IMR-90 (cell line): ENCODE data around the gene GFY. TPM values are rescaled to one million over a fixed set of nuclear protein-coding genes. Genes with fewer than 3 reads are reported as not detected.

Experiments used
- ATAC-seq: fragments of 200-7000 bp; cut with Tn5 transposase; 2 replicates; pipeline ENCODE4 v1.9.1; 2020; ENCODE audit warnings: low read depth, mild to moderate bottlenecking, moderate library complexity
- BruUV-seq: library from RNA; stranded (reverse); fragments of 400-500 nt; replicated peaks from 2 replicates; lab custom pipeline; 2021; lab: Mats Ljungman, UMichigan
- CTCF ChIA-PET: fragments of 300-600 bp; formaldehyde crosslinking; extraction: SDS; loops from one replicate; lab custom pipeline; 2021; ENCODE audit warnings: antibody characterized with exemption; lab: Yijun Ruan, JAX
- POLR2A ChIA-PET: fragments of 300-600 bp; sonication (Branson Sonifier 250); formaldehyde crosslinking; loops from one replicate; lab custom pipeline; 2022; ENCODE audit warnings: antibody characterized with exemption; ENCODE audit not compliant: unreplicated experiment; lab: Charles Lee
- DNase-seq: peaks from one replicate; pipeline ENCODE4 v3.0.0; 2013
- H2AFZ ChIP-seq: replicated peaks from 2 replicates; pipeline ENCODE3; 2013; ENCODE audit warnings: low read length, mild to moderate bottlenecking; ENCODE audit not compliant: poor library complexity
- H2AK5ac ChIP-seq: 2 replicates; pipeline ENCODE4 v1.6.1; 2013; ENCODE audit warnings: low read depth, low read length, inconsistent platforms
- H2AK9ac ChIP-seq: replicated peaks from 2 replicates; pipeline ENCODE3; 2013; ENCODE audit warnings: mild to moderate bottlenecking, low read depth, low read length, moderate library complexity; ENCODE audit not compliant: poor library complexity
- H2BK120ac ChIP-seq: 2 replicates; pipeline ENCODE4 v1.6.1; 2013; ENCODE audit warnings: low read depth, low read length, inconsistent platforms
- H2BK15ac ChIP-seq: 3 replicates; pipeline ENCODE4 v1.6.1; 2013; ENCODE audit warnings: low read depth, low read length, inconsistent platforms
- H2BK20ac ChIP-seq: 2 replicates; pipeline ENCODE4 v1.6.1; 2013; ENCODE audit warnings: low read depth, mild to moderate bottlenecking, inconsistent platforms, low read length, moderate library complexity
- H2BK5ac ChIP-seq: 2 replicates; pipeline ENCODE4 v1.6.1; 2013; ENCODE audit warnings: mild to moderate bottlenecking, low read depth, low read length, inconsistent platforms; ENCODE audit not compliant: poor library complexity, severe bottlenecking
- H3K14ac ChIP-seq: replicated peaks from 2 replicates; pipeline ENCODE4 v1.6.1; 2013; ENCODE audit warnings: low read depth, low read length, inconsistent platforms
- H3K18ac ChIP-seq: 2 replicates; pipeline ENCODE4 v1.6.1; 2013; ENCODE audit warnings: low read depth, low read length, control low read depth
- H3K23ac ChIP-seq: 2 replicates; pipeline ENCODE4 v1.6.1; 2013; ENCODE audit warnings: low read depth, low read length, inconsistent platforms
- H3K27ac ChIP-seq: 2 replicates; pipeline ENCODE4 v1.5.1; 2013; ENCODE audit warnings: mild to moderate bottlenecking, control low read depth, low read length; ENCODE audit not compliant: insufficient read depth
- H3K27me3 ChIP-seq: 2 replicates; pipeline ENCODE4 v1.6.1; 2013; ENCODE audit warnings: low read length; ENCODE audit not compliant: control insufficient read depth, insufficient read depth
- H3K36me3 ChIP-seq: 2 replicates; pipeline ENCODE4 v1.6.1; 2013; ENCODE audit warnings: low read length, mixed read lengths; ENCODE audit not compliant: control insufficient read depth, insufficient read depth
- H3K4ac ChIP-seq: 2 replicates; pipeline ENCODE4 v1.6.1; 2013; ENCODE audit warnings: low read depth, low read length, inconsistent platforms
- H3K4me1 ChIP-seq: 2 replicates; pipeline ENCODE4 v1.6.1; 2013; ENCODE audit warnings: low read length, mixed read lengths; ENCODE audit not compliant: control insufficient read depth, insufficient read depth
- H3K4me2 ChIP-seq: 2 replicates; pipeline ENCODE4 v1.6.1; 2013; ENCODE audit warnings: low read depth, mild to moderate bottlenecking, control low read depth, low read length, moderate library complexity
- H3K4me3 ChIP-seq: 2 replicates; pipeline ENCODE4 v1.5.1; 2013; ENCODE audit warnings: low read depth, mild to moderate bottlenecking, control low read depth, low read length, moderate library complexity; ENCODE audit not compliant: insufficient read depth
- H3K56ac ChIP-seq: 2 replicates; pipeline ENCODE4 v1.6.1; 2013; ENCODE audit warnings: low read length, inconsistent platforms; ENCODE audit not compliant: insufficient read depth; ENCODE audit errors: extremely low read depth
- H3K79me1 ChIP-seq, 2 experiments: 2 replicates each; pipeline ENCODE4 v1.6.1; 2013; ENCODE audit warnings: low read length in 2 of 2, inconsistent platforms in 1 of 2, low read depth in 1 of 2
- H3K9ac ChIP-seq: 2 replicates; pipeline ENCODE4 v1.6.1; 2013; ENCODE audit warnings: low read depth, low read length, control low read depth
- H3K9me1 ChIP-seq: 2 replicates; pipeline ENCODE4 v1.6.1; 2013; ENCODE audit warnings: low read length, inconsistent platforms; ENCODE audit not compliant: insufficient read depth
- H3K9me3 ChIP-seq: 2 replicates; pipeline ENCODE4 v1.6.1; 2013; ENCODE audit warnings: low read length; ENCODE audit not compliant: control insufficient read depth, insufficient read depth
- H4K20me1 ChIP-seq: 2 replicates; pipeline ENCODE4 v1.6.1; 2013; ENCODE audit warnings: low read length, inconsistent platforms; ENCODE audit not compliant: insufficient read depth
- H4K5ac ChIP-seq: 2 replicates; pipeline ENCODE4 v1.6.1; 2013; ENCODE audit warnings: mild to moderate bottlenecking, low read depth, low read length, control low read depth
- H4K8ac ChIP-seq, 2 experiments: 2 replicates each; pipeline ENCODE4 v1.6.1; 2013; ENCODE audit warnings: low read depth in 2 of 2, low read length in 2 of 2, control low read depth in 1 of 2, inconsistent platforms in 1 of 2
- H4K91ac ChIP-seq: 2 replicates; pipeline ENCODE4 v1.6.1; 2013; ENCODE audit warnings: low read depth, low read length, inconsistent platforms; ENCODE audit not compliant: insufficient read depth
- BHLHE40 ChIP-seq: fragments of 150-350 bp; IDR thresholded peaks from 2 replicates; pipeline ENCODE4 v1.6.1; 2016; ENCODE audit warnings: mild to moderate bottlenecking, low read depth, low read length
- CEBPB ChIP-seq: IDR thresholded peaks from 2 replicates; pipeline ENCODE4 v1.6.1; 2012; ENCODE audit warnings: low read depth, low read length, improper control_type of control experiment
- CHD1 ChIP-seq: IDR thresholded peaks from 2 replicates; pipeline ENCODE4 v1.6.1; 2012; ENCODE audit warnings: low read depth, low read length, improper control_type of control experiment
- FOS ChIP-seq: fragments of 150-350 bp; IDR thresholded peaks from 2 replicates; pipeline ENCODE4 v1.6.1; 2016; ENCODE audit warnings: low read depth, low read length
- MAFK ChIP-seq: IDR thresholded peaks from 2 replicates; pipeline ENCODE4 v1.6.1; 2012; ENCODE audit warnings: low read depth, low read length, improper control_type of control experiment
- MAZ ChIP-seq: IDR thresholded peaks from 2 replicates; pipeline ENCODE4 v1.6.1; 2012; ENCODE audit warnings: low read depth, mild to moderate bottlenecking, low read length, improper control_type of control experiment, moderate library complexity, borderline replicate concordance
- MXI1 ChIP-seq: IDR thresholded peaks from 2 replicates; pipeline ENCODE4 v1.6.1; 2012; ENCODE audit warnings: low read depth, mild to moderate bottlenecking, low read length, moderate library complexity, borderline replicate concordance
- NFE2L2 ChIP-seq: fragments of 150-350 bp; IDR thresholded peaks from 2 replicates; pipeline ENCODE4 v1.6.1; 2016; ENCODE audit warnings: low read depth, mild to moderate bottlenecking, low read length
- POLR2A ChIP-seq: IDR thresholded peaks from 2 replicates; pipeline ENCODE4 v1.6.1; 2012; ENCODE audit warnings: mild to moderate bottlenecking, low read depth, low read length
- RAD21 ChIP-seq: IDR thresholded peaks from 2 replicates; pipeline ENCODE4 v1.6.1; 2012; ENCODE audit warnings: low read length, improper control_type of control experiment
- RCOR1 ChIP-seq: IDR thresholded peaks from 2 replicates; pipeline ENCODE4 v1.6.1; 2012; ENCODE audit warnings: mild to moderate bottlenecking, low read length, improper control_type of control experiment; ENCODE audit not compliant: insufficient replicate concordance
- RFX5 ChIP-seq: IDR thresholded peaks from 2 replicates; pipeline ENCODE4 v1.8.0; 2012; ENCODE audit warnings: low read depth, mild to moderate bottlenecking, low read length, moderate library complexity
- SMC3 ChIP-seq: fragments of 150-350 bp; IDR thresholded peaks from 2 replicates; pipeline ENCODE4 v1.6.1; 2016; ENCODE audit warnings: low read depth, mild to moderate bottlenecking, antibody characterized with exemption, low read length, moderate library complexity
- WGBS, 2 experiments: methylation state at CpG; one replicate each; pipeline versions ENCODE4 v1.1.5 to v1.1.7; 2013; ENCODE audit warnings: missing lambda C conversion rate in 2 of 2; ENCODE audit not compliant: insufficient read length in 1 of 2; ENCODE audit errors: extremely low coverage in 2 of 2; 5-methylcytosine and 5-hydroxymethylcytosine counted together
- dilution Hi-C: fragments of 300-500 bp; cut with HindIII; formaldehyde crosslinking; loops from one replicate; pipeline ENCODE4 v1.14.3; 2018; ENCODE audit warnings: low sequenced_read_pairs; ENCODE audit not compliant: unreplicated experiment
- in situ Hi-C: fragments of 300-500 bp; cut with MboI; formaldehyde crosslinking; loops from 3 replicates; pipeline ENCODE4 v1.14.3; 2019; ENCODE audit warnings: low sequenced_read_pairs, inconsistent platforms, mixed read lengths
- intact Hi-C: fragments of 100-400 bp; cut with micrococcal nuclease; formaldehyde crosslinking; loops from 2 replicates; pipeline ENCODE4 v1.10.0; 2022
- polyA plus RNA-seq, 3 experiments: library from polyadenylated mRNA; depleted of rRNA; stranded (reverse); fragments of >200 nt; gene quantifications; 2 replicates each; pipeline ENCODE4 v1.2.3, GENCODE V29; 2012; ENCODE audit warnings: low replicate concordance in 1 of 3
- total RNA-seq: library from RNA; depleted of rRNA; stranded (reverse); fragments of >200 nt; gene quantifications from 2 replicates; pipeline ENCODE4 v1.2.3, GENCODE V29; 2012
- TF ChIP-seq, protein P1 (sequence below): fragments of 150-350 bp; IDR thresholded peaks from 2 replicates; pipeline ENCODE4 v1.6.1; 2017; ENCODE audit warnings: mild to moderate bottlenecking, antibody characterized with exemption, low read length, low read depth

The GFY gene
- total and polyA plus RNA-seq, 2 of the 4 experiments (the other 2 are of a cell fraction): not detected

GRCh38 chr19:49432141-49433073, 7.2 kb downstream of the GFY start (continued):
- TF ChIP-seq, protein P1, sequence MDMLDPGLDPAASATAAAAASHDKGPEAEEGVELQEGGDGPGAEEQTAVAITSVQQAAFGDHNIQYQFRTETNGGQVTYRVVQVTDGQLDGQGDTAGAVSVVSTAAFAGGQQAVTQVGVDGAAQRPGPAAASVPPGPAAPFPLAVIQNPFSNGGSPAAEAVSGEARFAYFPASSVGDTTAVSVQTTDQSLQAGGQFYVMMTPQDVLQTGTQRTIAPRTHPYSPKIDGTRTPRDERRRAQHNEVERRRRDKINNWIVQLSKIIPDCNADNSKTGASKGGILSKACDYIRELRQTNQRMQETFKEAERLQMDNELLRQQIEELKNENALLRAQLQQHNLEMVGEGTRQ: no peak

DNA sequence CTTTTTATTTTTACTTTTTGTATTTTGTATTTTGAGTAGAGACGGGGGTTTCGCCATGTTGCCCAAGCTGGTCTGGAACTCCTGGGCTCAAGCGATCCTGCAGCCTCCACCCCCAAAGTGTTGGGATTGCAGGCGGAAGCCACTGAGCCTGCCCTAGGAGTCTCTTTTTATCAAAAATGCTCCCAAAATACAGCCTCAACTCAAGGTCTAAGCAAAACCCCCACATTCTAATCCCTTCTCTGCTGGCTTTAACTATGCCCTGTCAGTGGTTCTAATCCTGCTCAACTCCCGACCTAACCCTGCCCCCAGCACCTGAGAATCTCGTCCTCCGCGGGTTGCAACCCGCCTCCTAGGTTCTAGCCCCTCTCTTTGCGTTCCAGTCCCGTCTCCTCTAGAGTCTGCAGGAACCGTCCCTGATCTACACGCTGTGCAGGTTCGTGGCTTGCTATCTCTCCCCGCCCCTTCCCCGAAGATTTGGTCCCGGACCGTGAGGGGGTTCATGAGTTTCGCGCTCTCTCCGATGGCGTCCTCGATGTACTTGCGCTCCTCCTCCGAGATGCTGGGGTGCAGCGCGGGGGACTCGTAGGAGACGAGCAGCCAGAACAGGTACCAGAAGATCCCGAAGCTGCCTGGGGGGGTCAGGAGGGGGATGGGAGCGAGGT, 8.2 kb downstream of the GFY start:
- H3K4ac ChIP-seq: no peak overlapping the region
- no peaks in the 10 kb centered on the region for H3K79me1 ChIP-seq
- DNase-seq (no peak), ATAC-seq (no peak)
- H2BK5ac ChIP-seq: no peak overlapping the region
- no TSS peak for BruUV-seq
- dilution Hi-C loops: no loop called here
- no peak overlapping the region for H3K4me2 ChIP-seq
- H2AFZ ChIP-seq: peak overlapping the region; percentile 49
- in situ Hi-C loops: loop anchor here (10.0 kb wide), 1 partner anchor 169 kb away; no protein-coding TSS in a partner anchor
- 10% methylated on average over 11 of the region's 31 CpGs; no CpG with 5 or more reads in 1 of the 2 experiments for WGBS, 2 experiments
- no peak overlapping the region for H2BK20ac ChIP-seq
- H4K5ac ChIP-seq: no peak overlapping the region
- peaks cover 97% of the 10 kb centered on the region for H3K27me3 ChIP-seq
- no peaks in the 10 kb centered on the region for H3K9me1 ChIP-seq
- H3K4me3 ChIP-seq: no peak overlapping the region
- H2BK15ac ChIP-seq: no peak overlapping the region
- no peak overlapping the region for H3K23ac ChIP-seq
- H3K9me3 ChIP-seq: peaks cover 18% of the 10 kb centered on the region
- no peak overlapping the region for H3K9ac ChIP-seq
- H4K91ac ChIP-seq: no peak overlapping the region
- H2AK9ac ChIP-seq: peak overlapping the region; percentile 3
- POLR2A ChIA-PET: no interaction called here
- no peaks in the 10 kb centered on the region for H4K20me1 ChIP-seq
- H3K36me3 ChIP-seq: no peaks in the 10 kb centered on the region
- H4K8ac ChIP-seq: no peak overlapping the region
- H3K4me1 ChIP-seq: no peaks in the 10 kb centered on the region
- H2AK5ac ChIP-seq: no peak overlapping the region
- H3K27ac ChIP-seq: no peak overlapping the region
- intact Hi-C loops: no loop called here
- H3K14ac ChIP-seq: no peak overlapping the region
- H3K56ac ChIP-seq: no peak overlapping the region
- no peak overlapping the region for H3K18ac ChIP-seq
- CTCF ChIA-PET: no interaction called here
- H2BK120ac ChIP-seq: no peak overlapping the region
- TF ChIP-seq MAFK (no peak), CHD1 (no peak), MAZ (no peak), MXI1 (no peak), RAD21 (no peak), CEBPB (no peak), RCOR1 (no peak), NFE2L2 (no peak), FOS (no peak), SMC3 (no peak), RFX5 (no peak), POLR2A (no peak), BHLHE40 (no peak)
- TF ChIP-seq, protein P1: no peak
